22Rv1 (cell line): ENCODE data around the gene KCNK4.

ENCODE experiments used
- CTCF ChIP-seq: fragments of 450-650 bp; IDR thresholded peaks from 2 replicates; pipeline ENCODE4 v1.5.1; 2017; ENCODE audit warnings: mild to moderate bottlenecking
- ZFX ChIP-seq: fragments of 450-650 bp; IDR thresholded peaks from 2 replicates; pipeline ENCODE4 v1.6.1; 2017; ENCODE audit warnings: antibody characterized with exemption, borderline replicate concordance

GRCh38 chr11:64261556-64262080 is 29.5 kb upstream of the KCNK4 start:
- TF ChIP-seq CTCF (no peak), ZFX (no peak)
